ENCODE results near the gene RAX. TPM values are rescaled to one million over a fixed set of nuclear protein-coding genes. Genes with fewer than 3 reads are reported as not detected.

RAX gene
- total RNA-seq, 1 experiment from 2014 or later, result not detected

- in situ Hi-C loops (cut with HindIII; ENCODE audit: low pct_unique_long_range_greater_than_20kb, low sequenced_read_pairs), result no loop called here
- ATAC-seq, result no peak
- ChIA-PET CTCF (no interaction called here), POLR2A (no interaction called here)
- DNase-seq (ENCODE audit: low read depth, low spot score), result no peak
- no peaks in the 10 kb centered on the region for H3K9me3 ChIP-seq (ENCODE audit: control insufficient read depth, insufficient read depth, low read depth, low read length)
- TF ChIP-seq TCF7L2 (IDR thresholded peaks at IDR 0.05; ENCODE audit: low read depth, low read length), result no peak
- TF ChIP-seq POLR2AphosphoS5 (IDR thresholded peaks at IDR 0.05; ENCODE audit: low read depth, low read length), result no peak
- TF ChIP-seq REST (IDR thresholded peaks at IDR 0.05; ENCODE audit: insufficient read depth in 1 of 2, low read depth in 2 of 2, low read length in 1 of 2), result no peak
- TF ChIP-seq, protein P1, sequence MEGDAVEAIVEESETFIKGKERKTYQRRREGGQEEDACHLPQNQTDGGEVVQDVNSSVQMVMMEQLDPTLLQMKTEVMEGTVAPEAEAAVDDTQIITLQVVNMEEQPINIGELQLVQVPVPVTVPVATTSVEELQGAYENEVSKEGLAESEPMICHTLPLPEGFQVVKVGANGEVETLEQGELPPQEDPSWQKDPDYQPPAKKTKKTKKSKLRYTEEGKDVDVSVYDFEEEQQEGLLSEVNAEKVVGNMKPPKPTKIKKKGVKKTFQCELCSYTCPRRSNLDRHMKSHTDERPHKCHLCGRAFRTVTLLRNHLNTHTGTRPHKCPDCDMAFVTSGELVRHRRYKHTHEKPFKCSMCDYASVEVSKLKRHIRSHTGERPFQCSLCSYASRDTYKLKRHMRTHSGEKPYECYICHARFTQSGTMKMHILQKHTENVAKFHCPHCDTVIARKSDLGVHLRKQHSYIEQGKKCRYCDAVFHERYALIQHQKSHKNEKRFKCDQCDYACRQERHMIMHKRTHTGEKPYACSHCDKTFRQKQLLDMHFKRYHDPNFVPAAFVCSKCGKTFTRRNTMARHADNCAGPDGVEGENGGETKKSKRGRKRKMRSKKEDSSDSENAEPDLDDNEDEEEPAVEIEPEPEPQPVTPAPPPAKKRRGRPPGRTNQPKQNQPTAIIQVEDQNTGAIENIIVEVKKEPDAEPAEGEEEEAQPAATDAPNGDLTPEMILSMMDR (IDR thresholded peaks at IDR 0.05), result no peak
- no peak for TF ChIP-seq SIN3A (IDR thresholded peaks at IDR 0.05; ENCODE audit: borderline replicate concordance, insufficient read depth, low read depth, low read length)
- intact Hi-C loops (cut with micrococcal nuclease; ENCODE audit: unreplicated experiment), result no loop called here
- H3K36me3 ChIP-seq (ENCODE audit: control insufficient read depth, insufficient read depth, low read length), result no peaks in the 10 kb centered on the region
- BruUV-seq (replicated peaks), result no TSS peak
- H3K27me3 ChIP-seq (ENCODE audit: control insufficient read depth, insufficient read depth, low read length), result peaks cover 17% of the 10 kb centered on the region
- no peak overlapping the region for H3K27ac ChIP-seq (ENCODE audit: low read length)
- H3K4me3 ChIP-seq (ENCODE audit: low read depth in 2 of 2, low read length in 2 of 2), result no peak overlapping the region; a peak in 1 of 4 replicates
- H3K4me1 ChIP-seq (ENCODE audit: control insufficient read depth, insufficient read depth, low read length), result no peaks in the 10 kb centered on the region
Measured at GRCh38 chr18:59265974-59266369, 7.3 kb downstream of the RAX start.

DNA sequence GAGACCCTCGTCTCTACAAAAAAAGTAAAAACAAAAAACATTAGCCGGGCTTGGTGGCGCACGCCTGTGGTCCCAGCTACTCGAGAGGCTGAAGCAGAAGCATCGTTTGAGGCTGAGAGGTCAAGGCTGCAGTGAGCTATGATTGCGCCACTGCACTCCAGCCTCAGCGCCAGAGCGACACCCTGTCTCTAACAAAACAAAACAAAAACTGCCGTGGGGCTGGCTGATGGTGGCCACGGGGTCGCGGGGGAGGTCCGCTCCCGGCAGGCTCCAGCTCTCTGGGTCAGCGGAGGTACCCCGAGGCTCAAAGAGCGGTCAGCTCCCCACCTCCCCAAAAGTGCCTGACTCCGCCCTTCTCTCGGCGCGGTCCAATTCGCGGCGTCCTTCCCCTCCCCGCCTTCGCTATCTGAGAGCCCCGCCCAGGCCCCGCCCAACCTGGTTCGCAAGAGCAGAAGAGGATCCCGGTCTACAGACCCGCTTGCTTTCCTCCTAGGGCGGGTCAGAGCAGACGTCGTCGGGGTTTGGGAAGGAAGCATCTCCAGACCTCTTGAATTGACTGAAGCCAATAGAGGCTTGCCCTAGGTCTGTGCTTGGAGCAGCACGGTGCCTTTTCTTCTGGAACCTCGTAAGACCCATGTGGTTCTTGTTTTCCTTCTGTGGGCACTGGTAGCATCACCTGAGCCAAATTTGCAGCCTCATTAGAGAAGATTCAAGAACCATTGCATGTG is 7.8 kb downstream of the RAX start:
- H3K4me1 ChIP-seq (ENCODE audit: control insufficient read depth, insufficient read depth, low read length), result no peaks in the 10 kb centered on the region
- no TSS peak for BruUV-seq (replicated peaks)
- in situ Hi-C loops (cut with HindIII; ENCODE audit: low pct_unique_long_range_greater_than_20kb, low sequenced_read_pairs), result no loop called here
- no peak for TF ChIP-seq POLR2AphosphoS5 (IDR thresholded peaks at IDR 0.05; ENCODE audit: low read depth, low read length)
- no peak for TF ChIP-seq SIN3A (IDR thresholded peaks at IDR 0.05; ENCODE audit: borderline replicate concordance, insufficient read depth, low read depth, low read length)
- TF ChIP-seq, protein P1 (IDR thresholded peaks at IDR 0.05), result no peak
- no peak for TF ChIP-seq REST (IDR thresholded peaks at IDR 0.05; ENCODE audit: insufficient read depth in 1 of 2, low read depth in 2 of 2, low read length in 1 of 2)
- TF ChIP-seq TCF7L2 (IDR thresholded peaks at IDR 0.05; ENCODE audit: low read depth, low read length), result no peak
- intact Hi-C loops (cut with micrococcal nuclease; ENCODE audit: unreplicated experiment), result no loop called here
- ChIA-PET POLR2A (no interaction called here), CTCF (no interaction called here)
- no peaks in the 10 kb centered on the region for H3K9me3 ChIP-seq (ENCODE audit: control insufficient read depth, insufficient read depth, low read depth, low read length)
- DNase-seq (ENCODE audit: low read depth, low spot score), result no peak
- no peak overlapping the region for H3K27ac ChIP-seq (ENCODE audit: low read length)
- peak; percentile 50; the same call in 1 of the 2 replicates for ATAC-seq
- H3K36me3 ChIP-seq (ENCODE audit: control insufficient read depth, insufficient read depth, low read length), result no peaks in the 10 kb centered on the region
- peak overlapping the region; percentile 31 to 40 for H3K4me3 ChIP-seq (ENCODE audit: low read depth in 2 of 2, low read length in 2 of 2)
- H3K27me3 ChIP-seq (ENCODE audit: control insufficient read depth, insufficient read depth, low read length), result peaks cover 15% of the 10 kb centered on the region
